Muscle of leg (tissue), 11 donors: ENCODE data around the gene SLC35F1. TPM values are rescaled to one million over a fixed set of nuclear protein-coding genes. Genes with fewer than 3 reads are reported as not detected.

Experiments
- DNase-seq: peaks from one replicate; pipeline ENCODE4 v3.0.0; 2013
- H3K27ac ChIP-seq: one replicate; pipeline ENCODE4 v1.5.1; 2013; ENCODE audit warnings: mild to moderate bottlenecking, low read length, control low read depth
- H3K27me3 ChIP-seq: one replicate; pipeline ENCODE4 v1.6.1; 2013; ENCODE audit warnings: low read length; ENCODE audit not compliant: control insufficient read depth, insufficient read depth
- H3K36me3 ChIP-seq: one replicate; pipeline ENCODE4 v1.6.1; 2013; ENCODE audit warnings: low read length; ENCODE audit not compliant: control insufficient read depth, insufficient read depth
- H3K4me1 ChIP-seq: one replicate; pipeline ENCODE4 v1.6.1; 2013; ENCODE audit warnings: low read length; ENCODE audit not compliant: control insufficient read depth, insufficient read depth
- H3K4me3 ChIP-seq: one replicate; pipeline ENCODE4 v1.5.1; 2013; ENCODE audit warnings: low read length, control low read depth
- H3K9me3 ChIP-seq: replicated peaks from 2 replicates; pipeline ENCODE4 v1.6.1; 2013; ENCODE audit warnings: low read depth, low read length; ENCODE audit not compliant: control insufficient read depth
- WGBS: methylation state at CpG from one replicate; pipeline ENCODE4 v1.1.5; 2013; ENCODE audit warnings: missing lambda C conversion rate; ENCODE audit not compliant: insufficient coverage; 5-methylcytosine and 5-hydroxymethylcytosine counted together
- polyA plus RNA-seq, 8 donors: library from polyadenylated mRNA; unstranded; fragments of 120-200 nt; gene quantifications; one replicate each; pipeline versions ENCODE4 v1.2.1 to v1.2.3, GENCODE V29; 2013; ENCODE audit warnings: inconsistent platforms in 1 of 8, low replicate concordance in 1 of 8; ENCODE audit not compliant: insufficient read length in 8 of 8, insufficient read depth in 1 of 8
- total RNA-seq: library from RNA; stranded (reverse); fragments of 120-200 nt; gene quantifications from one replicate; pipeline ENCODE4 v1.2.4, GENCODE V29; 2013

SLC35F1 gene
- total and polyA plus RNA-seq, 9 donors, result 1.5 to 6.2 (median 2.1) TPM

GRCh38 chr6:118200160-118200559 lies 293.1 kb downstream of the SLC35F1 start:
- DNase-seq, result no peak
- Histone ChIP-seq H3K36me3 (no peaks in the 10 kb centered on the region), H3K9me3 (no peaks in the 10 kb centered on the region), H3K27me3 (no peaks in the 10 kb centered on the region), H3K4me3 (no peak overlapping the region), H3K4me1 (no peaks in the 10 kb centered on the region), H3K27ac (no peak overlapping the region)
- no CpG with 5 or more reads among the region's 1 CpG for WGBS

- Histone ChIP-seq H3K36me3 (no peaks in the 10 kb centered on the region), H3K4me1 (no peaks in the 10 kb centered on the region), H3K27me3 (no peaks in the 10 kb centered on the region), H3K9me3 (no peaks in the 10 kb centered on the region), H3K4me3 (no peak overlapping the region), H3K27ac (no peak overlapping the region)
- no peak for DNase-seq
- WGBS, result no CpG with 5 or more reads among the region's 1 CpG
Observed at GRCh38 chr6:118202517-118202916, 295.5 kb downstream of the SLC35F1 start.

GRCh38 chr6:118203545-118203944 lies 296.5 kb downstream of the SLC35F1 start:
- Histone ChIP-seq H3K27ac (no peak overlapping the region), H3K27me3 (no peaks in the 10 kb centered on the region), H3K4me1 (no peaks in the 10 kb centered on the region), H3K4me3 (no peak overlapping the region), H3K36me3 (no peaks in the 10 kb centered on the region), H3K9me3 (no peaks in the 10 kb centered on the region)
- DNase-seq, result peak; percentile 25

GRCh38 chr6:118206221-118206620 lies 299.2 kb downstream of the SLC35F1 start:
- Histone ChIP-seq H3K4me1 (no peaks in the 10 kb centered on the region), H3K36me3 (no peaks in the 10 kb centered on the region), H3K27me3 (no peaks in the 10 kb centered on the region), H3K27ac (no peak overlapping the region), H3K9me3 (no peaks in the 10 kb centered on the region), H3K4me3 (no peak overlapping the region)
- no peak for DNase-seq
- no CpG with 5 or more reads among the region's 1 CpG for WGBS

GRCh38 chr6:118207947-118208346 lies 300.9 kb downstream of the SLC35F1 start:
- H3K4me3 ChIP-seq, result no peak overlapping the region
- no peak for DNase-seq
- WGBS, result 69% methylated on average over 8 of the region's 10 CpGs
- H3K27ac ChIP-seq, result no peak overlapping the region
- H3K9me3 ChIP-seq, result no peaks in the 10 kb centered on the region
- H3K4me1 ChIP-seq, result no peaks in the 10 kb centered on the region
- no peaks in the 10 kb centered on the region for H3K27me3 ChIP-seq
- no peaks in the 10 kb centered on the region for H3K36me3 ChIP-seq

- H3K27ac ChIP-seq, result no peak overlapping the region
- WGBS, result 80% methylated on average over 4 of the region's 4 CpGs
- DNase-seq, result no peak
- H3K9me3 ChIP-seq, result no peaks in the 10 kb centered on the region
- no peaks in the 10 kb centered on the region for H3K36me3 ChIP-seq
- no peaks in the 10 kb centered on the region for H3K4me1 ChIP-seq
- no peaks in the 10 kb centered on the region for H3K27me3 ChIP-seq
- no peak overlapping the region for H3K4me3 ChIP-seq
Observed at GRCh38 chr6:118212451-118213173, 305.5 kb downstream of the SLC35F1 start.

GRCh38 chr6:118215269-118215668 lies 308.2 kb downstream of the SLC35F1 start:
- Histone ChIP-seq H3K27ac (no peak overlapping the region), H3K27me3 (no peaks in the 10 kb centered on the region), H3K9me3 (no peaks in the 10 kb centered on the region), H3K4me1 (no peaks in the 10 kb centered on the region), H3K4me3 (no peak overlapping the region), H3K36me3 (no peaks in the 10 kb centered on the region)
- no peak for DNase-seq
- 88% methylated on average over 3 of the region's 5 CpGs for WGBS

GRCh38 chr6:118216751-118217150 lies 309.7 kb downstream of the SLC35F1 start:
- H3K4me3 ChIP-seq, result no peak overlapping the region
- H3K9me3 ChIP-seq, result no peaks in the 10 kb centered on the region
- no peak overlapping the region for H3K27ac ChIP-seq
- H3K27me3 ChIP-seq, result no peaks in the 10 kb centered on the region
- H3K36me3 ChIP-seq, result no peaks in the 10 kb centered on the region
- DNase-seq, result no peak
- no CpG with 5 or more reads among the region's 2 CpGs for WGBS
- H3K4me1 ChIP-seq, result no peaks in the 10 kb centered on the region

GRCh38 chr6:118218156-118218555 lies 311.1 kb downstream of the SLC35F1 start:
- DNase-seq, result peak; percentile 44

GRCh38 chr6:118220429-118221128 lies 313.5 kb downstream of the SLC35F1 start:
- H3K27me3 ChIP-seq, result no peaks in the 10 kb centered on the region
- no peaks in the 10 kb centered on the region for H3K36me3 ChIP-seq
- DNase-seq, result no peak
- no peaks in the 10 kb centered on the region for H3K9me3 ChIP-seq
- H3K27ac ChIP-seq, result peak overlapping the region; percentile 7
- no peak overlapping the region for H3K4me3 ChIP-seq
- WGBS, result no CpG with 5 or more reads among the region's 2 CpGs
- H3K4me1 ChIP-seq, result no peaks in the 10 kb centered on the region

More at GRCh38 chr6:118218156-118218555, 311.1 kb downstream of the SLC35F1 start:
- H3K36me3 ChIP-seq, result no peaks in the 10 kb centered on the region
- 80% methylated on average over 1 of the region's 2 CpGs for WGBS
- no peak overlapping the region for H3K4me3 ChIP-seq
- H3K27ac ChIP-seq, result no peak overlapping the region
- H3K4me1 ChIP-seq, result no peaks in the 10 kb centered on the region
- no peaks in the 10 kb centered on the region for H3K9me3 ChIP-seq
- no peaks in the 10 kb centered on the region for H3K27me3 ChIP-seq
